GM10266 (cell line): ENCODE results near the gene ETFB.
A peak's percentile ranks its signal among the peaks of the same experiment; 100 is the strongest.

Experiments used
- DNase-seq: peaks from one replicate; pipeline ENCODE4 v3.0.0; 2012; ENCODE audit errors: extremely low spot score
- TF ChIP-seq, protein P1 (sequence below): IDR thresholded peaks from 2 replicates; pipeline ENCODE4 v1.5.1; 2012; ENCODE audit warnings: mild to moderate bottlenecking, low read depth; ENCODE audit not compliant: control insufficient read depth, insufficient read depth; ENCODE audit errors: missing control alignments

Gene ETFB

DNA sequence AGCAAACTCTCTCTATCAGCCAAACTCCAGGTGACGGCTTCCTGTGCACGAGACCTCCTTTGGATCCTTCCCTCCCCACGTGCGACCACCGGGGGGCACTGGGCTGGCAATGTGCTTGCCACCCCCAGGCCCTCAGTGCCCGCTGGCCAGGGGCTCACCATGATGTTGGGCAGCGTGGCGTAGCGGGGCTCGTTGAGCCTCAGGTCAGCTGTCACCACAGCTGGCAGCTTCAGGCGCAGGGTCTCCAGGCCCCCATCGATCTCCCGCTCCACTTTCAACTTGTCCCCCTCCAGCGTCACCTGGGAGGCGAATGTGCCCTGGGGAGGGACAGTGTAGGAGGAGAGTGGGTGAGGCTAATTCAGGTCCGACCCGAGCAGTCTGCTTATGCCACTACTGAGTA lies 19.4 kb downstream of the ETFB start:
- TF ChIP-seq, protein P1, sequence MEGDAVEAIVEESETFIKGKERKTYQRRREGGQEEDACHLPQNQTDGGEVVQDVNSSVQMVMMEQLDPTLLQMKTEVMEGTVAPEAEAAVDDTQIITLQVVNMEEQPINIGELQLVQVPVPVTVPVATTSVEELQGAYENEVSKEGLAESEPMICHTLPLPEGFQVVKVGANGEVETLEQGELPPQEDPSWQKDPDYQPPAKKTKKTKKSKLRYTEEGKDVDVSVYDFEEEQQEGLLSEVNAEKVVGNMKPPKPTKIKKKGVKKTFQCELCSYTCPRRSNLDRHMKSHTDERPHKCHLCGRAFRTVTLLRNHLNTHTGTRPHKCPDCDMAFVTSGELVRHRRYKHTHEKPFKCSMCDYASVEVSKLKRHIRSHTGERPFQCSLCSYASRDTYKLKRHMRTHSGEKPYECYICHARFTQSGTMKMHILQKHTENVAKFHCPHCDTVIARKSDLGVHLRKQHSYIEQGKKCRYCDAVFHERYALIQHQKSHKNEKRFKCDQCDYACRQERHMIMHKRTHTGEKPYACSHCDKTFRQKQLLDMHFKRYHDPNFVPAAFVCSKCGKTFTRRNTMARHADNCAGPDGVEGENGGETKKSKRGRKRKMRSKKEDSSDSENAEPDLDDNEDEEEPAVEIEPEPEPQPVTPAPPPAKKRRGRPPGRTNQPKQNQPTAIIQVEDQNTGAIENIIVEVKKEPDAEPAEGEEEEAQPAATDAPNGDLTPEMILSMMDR: no peak
- no peak for DNase-seq

DNA sequence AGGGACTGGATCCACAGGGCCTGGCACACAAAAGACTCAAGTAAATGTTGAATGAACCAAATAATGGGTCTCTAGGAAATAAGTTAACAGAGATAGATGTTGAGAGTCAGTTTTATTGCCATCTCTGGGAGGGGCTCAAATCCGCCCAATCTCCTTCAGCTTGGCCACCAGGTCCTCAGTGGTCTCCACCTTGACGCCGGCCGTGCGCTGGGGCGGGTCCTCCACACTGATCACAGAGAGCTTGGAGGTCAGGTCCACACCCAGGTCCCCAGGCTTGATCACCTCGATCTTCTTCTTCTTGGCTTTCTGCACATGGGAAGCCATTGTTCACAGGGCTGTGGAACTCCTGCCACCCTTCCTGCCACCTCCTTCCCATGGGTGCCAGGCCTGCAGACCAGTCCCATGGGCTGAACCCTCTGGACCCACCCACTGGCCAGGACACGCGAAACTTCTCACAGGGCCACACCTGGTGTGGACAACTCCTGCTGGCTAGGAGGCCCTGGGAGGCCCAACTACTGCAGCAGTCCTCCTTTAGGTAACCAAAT lies 21.0 kb downstream of the ETFB start:
- DNase-seq: no peak
- TF ChIP-seq, protein P1: no peak

DNA sequence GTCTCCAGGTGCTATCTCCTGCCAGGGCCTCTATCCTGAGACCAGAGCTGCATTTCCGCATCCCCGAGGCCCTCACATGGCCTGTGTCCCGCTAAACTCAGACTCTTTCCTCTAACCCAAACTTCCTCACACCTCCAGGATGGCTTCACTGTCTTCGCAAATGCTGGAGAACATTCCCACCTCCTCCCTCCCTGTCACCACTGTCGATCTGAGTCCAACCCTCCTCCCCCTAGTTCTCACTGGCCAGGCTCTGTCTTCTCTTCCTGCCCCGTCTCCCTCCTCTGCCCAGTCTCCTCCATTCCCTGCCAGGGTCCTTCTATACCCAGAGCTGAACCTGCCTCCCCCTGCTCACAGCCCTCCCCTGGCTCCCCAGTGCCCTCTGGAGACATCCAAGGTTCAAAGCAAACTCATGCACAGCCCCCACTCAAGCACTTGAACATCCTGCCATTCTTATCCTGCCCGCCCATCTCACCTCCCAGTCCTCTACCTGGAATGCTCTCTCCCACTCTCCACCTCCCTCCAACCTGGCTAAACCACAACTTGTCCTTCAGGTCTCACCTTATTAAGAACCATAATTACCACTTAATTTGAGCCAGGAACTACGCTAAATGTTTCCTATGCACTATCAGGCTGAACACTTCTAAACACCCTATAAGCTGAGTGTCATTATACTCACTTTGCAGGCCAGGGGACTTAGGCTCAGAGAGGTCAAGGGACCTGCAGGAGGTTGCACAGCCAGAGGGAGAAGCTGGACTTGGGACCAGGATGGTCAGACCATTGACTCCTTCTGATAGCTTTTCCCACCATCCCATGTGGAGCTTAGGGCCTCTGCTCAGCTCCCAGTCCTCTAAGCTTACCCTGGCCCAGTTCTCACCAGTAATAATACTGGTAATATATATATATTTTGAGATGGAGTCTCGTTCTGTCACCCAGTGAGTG lies 23.3 kb downstream of the ETFB start:
- TF ChIP-seq, protein P1: no peak
- DNase-seq: no peak

DNA sequence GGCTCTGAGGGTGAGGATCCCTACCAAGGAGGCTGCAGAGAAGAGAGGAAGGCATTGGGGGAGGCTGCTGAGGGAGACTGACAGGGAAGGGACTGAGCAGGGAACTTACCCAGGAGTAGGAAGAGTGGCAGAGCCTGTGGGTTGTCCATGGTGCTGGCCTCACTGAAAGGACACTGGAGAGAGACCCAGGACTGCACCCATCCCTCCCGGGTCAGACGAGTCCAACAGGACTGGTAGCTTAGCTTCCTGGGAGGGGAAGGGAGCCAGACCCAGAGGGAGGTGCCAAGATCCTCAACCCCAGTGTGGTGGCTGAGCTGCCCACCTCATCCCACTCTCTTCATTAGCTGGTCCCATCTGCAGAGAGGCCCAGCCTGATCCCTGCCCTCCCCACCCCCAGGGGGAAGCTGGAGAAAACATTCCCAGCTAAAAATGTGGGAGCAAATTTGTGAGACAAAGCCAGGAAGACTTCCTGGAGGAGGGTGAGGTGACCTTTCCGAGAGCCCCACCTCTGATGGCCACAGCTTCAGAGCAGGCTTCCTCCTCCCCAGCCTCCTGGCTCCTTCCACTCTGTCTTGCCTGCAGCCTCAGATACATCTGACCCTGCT lies 24.1 kb downstream of the ETFB start, which contains the start of gene VSIG10L:
Gene VSIG10L (minus strand): TSS at position 164 of the 605 bp plus-strand sequence. CDS start 15 bp downstream, at position 149.
- TF ChIP-seq, protein P1: no peak
- DNase-seq: no peak

DNA sequence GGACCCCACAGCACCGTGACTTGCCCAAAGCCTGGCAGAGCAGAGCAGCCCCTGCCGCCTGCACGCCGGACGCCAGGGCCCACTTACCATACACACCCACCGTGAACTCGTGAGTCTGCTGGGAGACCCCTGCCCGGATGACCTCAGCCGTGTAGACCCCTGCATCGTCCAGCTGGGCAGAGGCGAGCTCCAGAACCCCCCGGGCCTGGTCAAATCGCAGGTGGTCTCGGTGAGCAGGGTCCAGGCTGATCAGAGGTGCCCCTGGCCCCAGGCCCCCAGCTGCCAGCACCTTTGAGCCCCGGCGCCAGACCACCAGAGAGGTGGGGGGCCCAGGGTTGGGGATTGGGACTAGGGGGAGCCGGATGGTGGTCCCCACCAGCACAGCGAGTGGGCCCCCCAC lies 25.1 kb downstream of the ETFB start:
- TF ChIP-seq, protein P1: no peak
- no peak for DNase-seq

DNA sequence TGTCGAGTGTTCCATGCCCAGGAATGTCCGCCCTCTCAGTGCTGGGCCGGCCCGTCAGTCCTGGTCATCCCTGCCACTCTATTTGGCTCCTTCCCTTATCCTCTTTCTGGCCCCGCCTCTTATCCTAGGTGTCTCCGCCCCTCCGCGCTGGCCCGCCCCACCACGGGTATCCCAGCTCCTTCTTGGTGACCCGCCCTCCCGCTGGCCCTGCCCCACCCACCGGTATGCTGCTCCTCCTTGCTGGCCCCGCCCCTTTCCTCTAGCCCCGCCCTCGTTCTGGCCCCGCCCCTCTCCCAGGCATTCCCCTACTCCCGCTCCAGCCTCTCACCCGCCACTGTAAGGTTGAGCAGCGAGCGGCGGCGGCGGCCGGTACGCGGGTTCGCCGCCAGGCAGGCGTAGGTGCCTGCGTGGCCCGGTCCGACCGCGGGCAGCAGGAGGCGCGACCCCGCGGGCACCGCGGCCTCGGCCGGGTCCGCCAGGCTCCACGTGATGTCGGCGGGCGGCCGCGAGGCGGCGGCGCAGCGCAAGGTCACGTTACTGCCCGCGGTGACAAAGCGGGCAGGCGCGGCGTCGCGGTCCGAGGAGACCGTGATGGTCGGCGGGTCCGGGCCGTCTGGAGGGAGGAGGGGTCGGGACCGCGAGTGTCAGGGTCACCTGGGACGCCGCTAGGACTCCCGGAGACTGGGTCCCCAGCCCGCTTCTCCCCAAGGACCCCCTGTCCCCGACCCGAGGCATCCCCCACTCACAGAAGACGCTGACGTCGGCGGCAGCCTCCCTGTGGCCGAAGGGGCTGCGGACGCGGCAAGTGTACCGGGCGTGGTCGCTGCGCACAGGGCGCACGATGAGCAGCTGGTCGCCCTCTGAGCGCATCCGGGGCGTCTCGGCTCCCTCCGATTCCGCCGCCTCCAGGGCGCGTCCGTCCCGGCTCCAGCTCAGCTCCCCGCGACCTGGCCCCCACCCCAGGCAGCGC lies 26.2 kb downstream of the ETFB start:
- peak; percentile 100 for DNase-seq
- TF ChIP-seq, protein P1: peak; percentile 57
